GM23338 (cell line): Measurements from ENCODE around the gene TMEM117.

Source experiments
- CREB1 ChIP-seq: fragments of 250-450 bp; sonication (Bioruptor Pico); IDR thresholded peaks from 2 replicates; pipeline ENCODE4 v1.5.0; 2020; ENCODE audit warnings: low read depth, mild to moderate bottlenecking, moderate library complexity
- EZH2 ChIP-seq: fragments of 200-600 bp; sonication (generic); IDR thresholded peaks from one replicate; pipeline ENCODE4 v1.8.0; 2017; ENCODE audit warnings: antibody characterized with exemption, mild to moderate bottlenecking, low read depth; ENCODE audit not compliant: unreplicated experiment
- EZH2phosphoT487 ChIP-seq: fragments of 200-600 bp; sonication (generic); IDR thresholded peaks from one replicate; pipeline ENCODE4 v1.8.1; 2018; ENCODE audit warnings: antibody characterized with exemption; ENCODE audit not compliant: unreplicated experiment
- POLR2AphosphoS5 ChIP-seq: IDR thresholded peaks from 2 replicates; pipeline ENCODE4 v1.6.1; 2016; ENCODE audit warnings: antibody characterized with exemption, low read depth
- REST ChIP-seq: IDR thresholded peaks from one replicate; pipeline ENCODE4 v1.6.1; 2018; ENCODE audit warnings: antibody characterized with exemption; ENCODE audit not compliant: unreplicated experiment
- STAT1 ChIP-seq: IDR thresholded peaks from one replicate; pipeline ENCODE4 v1.6.1; 2016; ENCODE audit warnings: antibody characterized with exemption; ENCODE audit not compliant: unreplicated experiment
- ZNF331 ChIP-seq: fragments of 250-450 bp; sonication (Bioruptor Pico); IDR thresholded peaks from 2 replicates; pipeline ENCODE4 v1.5.0; 2020; ENCODE audit warnings: low read depth, mild to moderate bottlenecking, moderate library complexity
- ZNF462 ChIP-seq: fragments of 250-450 bp; sonication (Bioruptor Pico); IDR thresholded peaks from 2 replicates; pipeline ENCODE4 v1.5.0; 2020; ENCODE audit warnings: mild to moderate bottlenecking, moderate library complexity
- TF ChIP-seq, protein P1 (sequence below), 2 experiments: fragments of 200-600 bp in 1 of 2; sonication (generic) in 1 of 2; conservative IDR thresholded peaks; 2 replicates each; pipeline versions ENCODE4 v1.5.1 to v1.6.1; 2016 to 2017; ENCODE audit warnings: antibody characterized with exemption in 2 of 2, low read depth in 2 of 2, mild to moderate bottlenecking in 2 of 2, moderate library complexity in 1 of 2
- TF ChIP-seq, protein P2 (sequence below): IDR thresholded peaks from 2 replicates; pipeline ENCODE4 v1.6.1; 2016; ENCODE audit warnings: antibody characterized with exemption

DNA sequence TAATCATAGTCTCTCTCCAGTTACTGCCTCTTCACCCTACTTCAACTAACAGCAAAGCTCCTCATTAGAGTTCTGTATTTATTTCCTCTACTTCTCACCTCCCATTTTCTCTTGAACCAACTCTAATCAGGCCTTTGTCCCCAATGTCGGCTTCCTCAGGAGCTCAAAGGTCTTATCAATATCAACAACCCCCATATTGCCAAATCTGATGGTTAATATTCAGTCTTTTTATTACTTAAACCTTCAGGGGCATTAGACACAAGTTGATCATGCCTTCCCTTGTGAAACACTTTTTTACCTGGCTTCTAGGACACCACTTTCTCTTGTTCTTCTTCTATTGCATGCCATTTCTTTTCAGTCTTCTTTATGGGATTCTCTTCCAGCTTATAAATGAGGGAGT is 531.3 kb downstream of the TMEM117 start:
- TF ChIP-seq CREB1 (CRISPR knock-in tag) = no peak
- TF ChIP-seq EZH2phosphoT487 = no peak
- TF ChIP-seq, protein P1, sequence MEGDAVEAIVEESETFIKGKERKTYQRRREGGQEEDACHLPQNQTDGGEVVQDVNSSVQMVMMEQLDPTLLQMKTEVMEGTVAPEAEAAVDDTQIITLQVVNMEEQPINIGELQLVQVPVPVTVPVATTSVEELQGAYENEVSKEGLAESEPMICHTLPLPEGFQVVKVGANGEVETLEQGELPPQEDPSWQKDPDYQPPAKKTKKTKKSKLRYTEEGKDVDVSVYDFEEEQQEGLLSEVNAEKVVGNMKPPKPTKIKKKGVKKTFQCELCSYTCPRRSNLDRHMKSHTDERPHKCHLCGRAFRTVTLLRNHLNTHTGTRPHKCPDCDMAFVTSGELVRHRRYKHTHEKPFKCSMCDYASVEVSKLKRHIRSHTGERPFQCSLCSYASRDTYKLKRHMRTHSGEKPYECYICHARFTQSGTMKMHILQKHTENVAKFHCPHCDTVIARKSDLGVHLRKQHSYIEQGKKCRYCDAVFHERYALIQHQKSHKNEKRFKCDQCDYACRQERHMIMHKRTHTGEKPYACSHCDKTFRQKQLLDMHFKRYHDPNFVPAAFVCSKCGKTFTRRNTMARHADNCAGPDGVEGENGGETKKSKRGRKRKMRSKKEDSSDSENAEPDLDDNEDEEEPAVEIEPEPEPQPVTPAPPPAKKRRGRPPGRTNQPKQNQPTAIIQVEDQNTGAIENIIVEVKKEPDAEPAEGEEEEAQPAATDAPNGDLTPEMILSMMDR (conservative IDR thresholded peaks at IDR 0.05; ENCODE audit: low read depth in 2 of 2) = no peak
- TF ChIP-seq EZH2 = no peak
- no peak for TF ChIP-seq REST
- no peak for TF ChIP-seq ZNF462 (CRISPR knock-in tag)
- TF ChIP-seq STAT1 = no peak
- TF ChIP-seq POLR2AphosphoS5 = no peak
- no peak for TF ChIP-seq ZNF331 (CRISPR knock-in tag)
- TF ChIP-seq, protein P2, sequence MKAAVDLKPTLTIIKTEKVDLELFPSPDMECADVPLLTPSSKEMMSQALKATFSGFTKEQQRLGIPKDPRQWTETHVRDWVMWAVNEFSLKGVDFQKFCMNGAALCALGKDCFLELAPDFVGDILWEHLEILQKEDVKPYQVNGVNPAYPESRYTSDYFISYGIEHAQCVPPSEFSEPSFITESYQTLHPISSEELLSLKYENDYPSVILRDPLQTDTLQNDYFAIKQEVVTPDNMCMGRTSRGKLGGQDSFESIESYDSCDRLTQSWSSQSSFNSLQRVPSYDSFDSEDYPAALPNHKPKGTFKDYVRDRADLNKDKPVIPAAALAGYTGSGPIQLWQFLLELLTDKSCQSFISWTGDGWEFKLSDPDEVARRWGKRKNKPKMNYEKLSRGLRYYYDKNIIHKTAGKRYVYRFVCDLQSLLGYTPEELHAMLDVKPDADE = no peak
